Upper lobe of left lung (tissue), 6 donors: Measurements from ENCODE around the gene ODAD2. TPM values are rescaled to one million over a fixed set of nuclear protein-coding genes. Genes with fewer than 3 reads are reported as not detected.

Source experiments
- ATAC-seq, 2 donors: fragments of 200-7000 bp; cut with Tn5 transposase; one replicate each; pipeline ENCODE4 v1.9.1; 2022; ENCODE audit warnings: mild to moderate bottlenecking in 2 of 2, moderate library complexity in 2 of 2; ENCODE audit not compliant: low FRiP score in 2 of 2
- DNase-seq, 2 donors: peaks; one replicate each; pipeline ENCODE4 v3.0.0-alpha.2; 2019 to 2020
- H3K27ac ChIP-seq, 4 donors: fragments of 200-600 bp; sonication (generic); one replicate each; pipeline ENCODE4 v1.5.1; 2016 to 2019
- H3K27me3 ChIP-seq, 4 donors: fragments of 200-600 bp; sonication (generic); one replicate each; pipeline ENCODE4 v1.5.1; 2017 to 2019
- H3K36me3 ChIP-seq, 4 donors: fragments of 200-600 bp; sonication (generic); one replicate each; pipeline ENCODE4 v1.5.1; 2016 to 2019
- H3K4me1 ChIP-seq, 4 donors: fragments of 200-600 bp; sonication (generic); one replicate each; pipeline ENCODE4 v1.5.1; 2018 to 2019
- H3K4me3 ChIP-seq, 4 donors: fragments of 200-600 bp; sonication (generic); one replicate each; pipeline ENCODE4 v1.5.1; 2017 to 2019; ENCODE audit warnings: mild to moderate bottlenecking in 2 of 4, moderate library complexity in 1 of 4
- H3K9me3 ChIP-seq, 4 donors: fragments of 200-600 bp; sonication (generic); one replicate each; pipeline ENCODE4 v1.5.1; 2018 to 2019
- EP300 ChIP-seq, 4 donors: sonication (generic); formaldehyde crosslinking; IDR thresholded peaks; one replicate each; pipeline ENCODE4 v1.5.1; 2017; ENCODE audit warnings: antibody characterized with exemption in 4 of 4, control low read depth in 2 of 4
- POLR2A ChIP-seq, 4 donors: fragments of 450-650 bp; IDR thresholded peaks; one replicate each; pipeline ENCODE4 v1.5.1; 2016 to 2017; ENCODE audit warnings: antibody characterized with exemption in 4 of 4, mild to moderate bottlenecking in 2 of 4
- POLR2AphosphoS5 ChIP-seq, 2 donors: sonication (generic); formaldehyde crosslinking; IDR thresholded peaks; one replicate each; pipeline ENCODE4 v1.5.1; 2017; ENCODE audit warnings: antibody characterized with exemption in 2 of 2
- WGBS, 2 donors: methylation state at CpG; one replicate each; pipeline ENCODE4 v1.1.5; 2017 to 2018; 5-methylcytosine and 5-hydroxymethylcytosine counted together
- small RNA-seq, 4 donors: library from RNA; depleted of rRNA; stranded (forward); fragments of <200 nt; gene quantifications; one replicate each; pipeline ENCODE3, GENCODE V24; 2016
- total RNA-seq, 6 donors: library from RNA; depleted of rRNA in 4 of 6; stranded (reverse); fragments of >200 nt in 4 of 6; gene quantifications; one replicate each; pipeline versions ENCODE4 v1.1.0 to v1.2.1, GENCODE V29; 2016 to 2021
- TF ChIP-seq, protein P1 (sequence below), 6 experiments: fragments of 450-650 bp in 4 of 6; fragments of 200-600 bp in 2 of 6; sonication (generic) in 2 of 6; IDR thresholded peaks; one replicate each; pipeline ENCODE4 v1.5.1; 2016 to 2019; ENCODE audit warnings: antibody characterized with exemption in 6 of 6
- donor health status: DM: no; HTN: no; CAD: no; lungs with moderate emphysema.
- donor health status: DM: no; HTN: yes; CAD: no; lungs with severe emphysema.

ODAD2 gene
- total RNA-seq, 6 donors from 2014 or later = 0.43 to 19.3 (median 3.5) TPM

DNA sequence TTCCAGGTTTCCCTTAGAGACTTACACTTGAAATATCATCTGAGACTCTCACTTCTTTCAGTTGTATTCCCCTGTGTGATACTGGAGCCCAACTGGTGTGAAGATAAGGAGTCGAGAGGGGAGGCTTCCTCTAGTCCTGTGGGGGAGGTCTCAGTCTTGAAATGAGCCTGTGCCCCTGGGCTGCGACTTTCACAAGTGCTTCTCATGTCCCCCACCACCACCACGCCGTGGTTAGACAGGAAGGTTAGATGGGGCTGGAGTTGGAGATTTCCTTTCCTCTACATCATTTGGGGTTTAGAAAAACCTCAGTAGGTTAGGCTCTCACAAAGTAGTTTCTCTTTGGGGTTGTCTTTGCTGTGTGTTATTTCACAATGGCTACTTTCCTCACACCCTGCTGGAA, 227.6 kb downstream of the ODAD2 start:
- no peaks in the 10 kb centered on the region for H3K27me3 ChIP-seq
- no peak for DNase-seq
- no peaks in the 10 kb centered on the region for H3K4me1 ChIP-seq
- no peaks in the 10 kb centered on the region for H3K9me3 ChIP-seq
- ATAC-seq = no peak
- TF ChIP-seq POLR2A (IDR thresholded peaks at IDR 0.05) = no peak
- TF ChIP-seq, protein P1, sequence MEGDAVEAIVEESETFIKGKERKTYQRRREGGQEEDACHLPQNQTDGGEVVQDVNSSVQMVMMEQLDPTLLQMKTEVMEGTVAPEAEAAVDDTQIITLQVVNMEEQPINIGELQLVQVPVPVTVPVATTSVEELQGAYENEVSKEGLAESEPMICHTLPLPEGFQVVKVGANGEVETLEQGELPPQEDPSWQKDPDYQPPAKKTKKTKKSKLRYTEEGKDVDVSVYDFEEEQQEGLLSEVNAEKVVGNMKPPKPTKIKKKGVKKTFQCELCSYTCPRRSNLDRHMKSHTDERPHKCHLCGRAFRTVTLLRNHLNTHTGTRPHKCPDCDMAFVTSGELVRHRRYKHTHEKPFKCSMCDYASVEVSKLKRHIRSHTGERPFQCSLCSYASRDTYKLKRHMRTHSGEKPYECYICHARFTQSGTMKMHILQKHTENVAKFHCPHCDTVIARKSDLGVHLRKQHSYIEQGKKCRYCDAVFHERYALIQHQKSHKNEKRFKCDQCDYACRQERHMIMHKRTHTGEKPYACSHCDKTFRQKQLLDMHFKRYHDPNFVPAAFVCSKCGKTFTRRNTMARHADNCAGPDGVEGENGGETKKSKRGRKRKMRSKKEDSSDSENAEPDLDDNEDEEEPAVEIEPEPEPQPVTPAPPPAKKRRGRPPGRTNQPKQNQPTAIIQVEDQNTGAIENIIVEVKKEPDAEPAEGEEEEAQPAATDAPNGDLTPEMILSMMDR (IDR thresholded peaks at IDR 0.05) = no peak
- no peak for TF ChIP-seq EP300 (IDR thresholded peaks at IDR 0.05)
- no peak for TF ChIP-seq POLR2AphosphoS5 (IDR thresholded peaks at IDR 0.05)
- WGBS, 2 donors = 39 to 43% methylated on average over 4 of the region's 4 CpGs
- H3K27ac ChIP-seq = no peak overlapping the region
- no peak overlapping the region for H3K4me3 ChIP-seq
- H3K36me3 ChIP-seq = no peaks in the 10 kb centered on the region

DNA sequence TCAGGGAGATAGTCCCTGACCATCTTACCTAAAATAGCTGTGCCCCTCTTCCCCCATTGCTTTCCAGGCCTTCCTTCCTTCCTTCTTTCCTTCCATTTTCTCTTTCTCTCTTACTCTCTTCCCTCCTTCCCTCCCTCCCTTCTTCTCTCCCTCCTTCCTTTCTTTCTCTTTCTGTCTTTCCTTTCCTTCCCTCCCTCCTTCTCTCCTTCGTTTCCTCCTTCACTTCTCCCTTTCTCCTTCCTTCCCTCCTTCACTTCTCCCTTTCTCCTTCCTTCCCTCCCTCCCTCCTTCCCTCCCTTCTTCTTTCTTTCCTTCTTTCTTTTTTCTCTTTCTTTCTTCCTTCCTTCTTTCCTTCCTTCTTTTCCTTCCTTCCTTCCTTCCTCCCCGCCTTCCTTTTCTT, 228.7 kb downstream of the ODAD2 start:
- TF ChIP-seq, protein P1 (IDR thresholded peaks at IDR 0.05) = no peak
- TF ChIP-seq POLR2AphosphoS5 (IDR thresholded peaks at IDR 0.05) (no peak), POLR2A (IDR thresholded peaks at IDR 0.05) (no peak), EP300 (IDR thresholded peaks at IDR 0.05) (no peak)
- no peaks in the 10 kb centered on the region for H3K4me1 ChIP-seq
- H3K36me3 ChIP-seq = no peaks in the 10 kb centered on the region
- H3K27me3 ChIP-seq = no peaks in the 10 kb centered on the region
- no peak for ATAC-seq
- 91 to 93% methylated on average over 2 of the region's 2 CpGs for WGBS, 2 donors
- H3K4me3 ChIP-seq = no peak overlapping the region
- no peak overlapping the region for H3K27ac ChIP-seq
- no peak for DNase-seq
- no peaks in the 10 kb centered on the region for H3K9me3 ChIP-seq

Small RNAs within 50 kb of the gene (small RNA-seq; reads per million reads assigned to genes)
- gene MRPS21P5 (0 reads per million in 4 donors), gene RN7SKP132 (0 reads per million in 4 donors)
